SKM-1 treated with dmso at 0.1 percent for 144 hours (cell line): ENCODE data around the gene GPER1.

Experiments
- DNase-seq: peaks from one replicate; lab custom pipeline; 2025; ENCODE audit not compliant: unreplicated experiment; lab: John Stamatoyannopoulos, UW

The GPER1 gene

DNA sequence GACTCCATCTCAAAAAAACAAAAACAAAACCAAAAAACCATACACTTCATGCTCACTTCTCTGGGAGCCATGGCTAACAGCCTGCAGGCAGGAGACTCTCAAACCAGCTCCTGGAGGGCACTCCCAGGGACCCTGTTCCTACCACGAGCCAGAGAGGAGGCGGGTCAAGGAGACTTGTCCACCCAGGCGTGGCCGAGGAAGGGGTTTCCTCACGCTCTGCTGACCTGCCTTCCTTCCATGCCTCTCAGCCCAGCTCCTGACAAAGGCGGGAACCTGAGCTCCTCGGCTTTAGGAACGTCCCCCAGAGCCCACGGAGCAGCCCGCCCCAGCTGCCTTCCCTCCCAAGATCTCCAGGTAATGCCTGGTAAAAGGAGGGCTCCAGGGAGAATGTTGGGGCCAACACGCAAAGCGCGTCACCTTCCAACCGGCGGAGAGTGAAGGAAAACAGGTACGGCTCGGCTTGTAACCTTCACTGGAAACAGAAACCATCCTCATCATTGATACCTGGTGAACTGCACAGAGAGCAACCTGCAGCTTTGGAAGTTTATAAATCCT lies 34.0 kb upstream of the GPER1 start:
- DNase-seq, result no peak

DNA sequence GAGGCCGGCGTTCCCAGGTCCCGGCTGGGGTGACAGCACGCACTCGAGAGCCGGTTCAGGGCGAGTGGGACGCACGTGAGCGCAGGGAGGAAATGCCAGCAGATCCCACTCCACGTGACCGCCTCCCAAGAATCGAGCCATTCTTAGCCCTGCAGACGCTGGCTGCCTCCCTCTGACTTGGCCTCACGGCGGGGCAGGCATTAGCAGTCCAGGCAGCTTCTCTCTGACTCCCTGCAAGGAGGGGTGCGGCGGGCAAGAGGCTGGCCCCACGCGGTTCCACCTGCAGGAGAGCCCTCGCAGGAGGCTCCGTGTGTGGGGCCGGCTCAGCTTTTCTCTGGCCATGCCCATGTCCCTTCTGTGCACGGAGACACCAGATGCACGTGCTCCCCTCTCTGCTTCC lies 33.5 kb upstream of the GPER1 start:
- no peak for DNase-seq

DNA sequence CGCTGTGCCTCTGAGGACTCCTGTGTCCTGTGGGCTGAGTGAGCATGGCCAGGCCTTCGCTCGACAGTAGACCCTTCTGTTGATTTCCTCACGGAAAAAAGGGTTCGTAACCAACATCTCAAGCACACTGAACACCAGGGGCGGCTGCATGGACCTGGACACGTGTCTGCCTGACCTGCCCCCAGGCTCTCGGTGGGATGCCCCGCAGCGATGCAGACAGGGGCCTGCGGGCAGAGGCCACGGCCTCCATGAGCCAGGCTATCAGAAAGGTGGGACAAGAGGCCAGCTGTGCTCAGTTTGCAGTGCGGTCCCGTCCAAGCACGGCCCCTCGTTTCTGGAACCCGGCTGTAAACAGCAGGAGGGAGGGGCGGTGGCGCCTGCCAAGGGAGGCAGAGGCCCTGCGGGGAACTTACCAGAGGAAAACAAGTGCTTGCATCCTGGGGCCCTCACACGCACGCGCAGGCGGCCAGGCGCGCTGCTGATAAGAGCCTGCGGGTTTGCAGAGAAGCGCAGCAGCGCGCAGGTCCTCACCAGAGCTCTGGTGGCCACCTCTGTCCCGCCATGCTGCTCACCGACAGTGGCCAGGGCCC lies 33.0 kb upstream of the GPER1 start:
- DNase-seq, result no peak

DNA sequence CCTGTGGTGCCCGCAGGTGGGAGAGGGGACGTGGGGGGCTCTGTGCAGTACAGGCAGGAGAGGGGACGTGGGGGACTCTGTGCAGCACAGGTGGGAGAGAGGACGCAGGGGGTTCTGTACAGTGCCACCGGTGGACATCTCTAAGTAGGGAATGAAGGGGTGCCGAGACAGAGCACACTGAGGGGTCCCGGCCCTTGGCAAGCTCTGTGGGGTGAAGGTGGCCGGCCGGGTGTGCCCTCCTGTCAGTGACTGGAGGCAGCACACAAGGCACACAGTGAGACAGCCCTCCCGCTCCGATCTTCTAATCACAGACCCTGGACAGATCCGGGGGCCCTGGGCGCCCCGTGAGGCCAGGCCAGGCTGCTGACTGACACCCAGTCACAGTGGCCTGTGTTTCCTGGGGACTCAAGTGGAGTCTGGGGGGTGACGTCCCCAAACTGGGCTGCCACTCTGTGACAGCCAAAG lies 32.4 kb upstream of the GPER1 start:
- no peak for DNase-seq

DNA sequence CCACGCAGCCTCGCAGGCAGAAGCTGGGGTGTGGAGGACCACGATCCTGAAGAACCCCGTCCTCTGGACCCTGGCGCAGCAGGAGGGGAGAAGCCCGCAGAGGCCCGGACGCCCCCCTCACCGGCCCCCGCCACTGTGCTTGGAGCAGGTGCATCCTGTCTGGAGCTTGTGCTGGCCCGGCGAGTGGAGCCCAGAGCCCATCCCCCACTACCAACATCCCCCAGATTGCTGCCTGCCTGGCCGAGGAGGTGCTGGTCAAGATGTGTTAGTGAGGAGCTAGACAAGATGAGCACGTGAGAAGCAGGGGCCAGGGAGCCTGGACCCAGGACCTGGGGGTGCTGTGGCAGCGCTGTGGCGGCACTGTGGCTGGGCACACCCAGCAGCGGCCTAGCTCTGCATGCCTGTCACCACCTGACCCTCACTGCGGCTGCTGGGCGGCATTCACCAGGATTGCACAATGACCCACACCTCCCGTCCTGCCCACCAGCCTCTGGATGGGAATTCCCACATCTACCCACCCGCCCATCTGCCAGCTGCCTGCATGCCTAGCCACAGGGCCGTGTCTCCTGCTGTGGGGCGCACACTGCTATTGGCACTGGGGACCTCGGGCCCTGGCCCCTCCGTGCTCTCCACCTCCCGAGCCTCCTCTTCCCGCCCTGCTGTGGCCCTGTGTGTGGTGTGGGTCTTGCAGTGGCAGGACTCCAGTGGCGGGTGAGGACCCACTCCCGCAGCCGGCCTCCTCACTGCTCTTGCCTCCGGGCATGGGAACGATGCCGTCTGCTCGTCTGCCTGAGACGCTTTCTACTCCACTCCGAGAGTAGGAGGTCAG lies 31.7 kb upstream of the GPER1 start:
- no peak for DNase-seq

DNA sequence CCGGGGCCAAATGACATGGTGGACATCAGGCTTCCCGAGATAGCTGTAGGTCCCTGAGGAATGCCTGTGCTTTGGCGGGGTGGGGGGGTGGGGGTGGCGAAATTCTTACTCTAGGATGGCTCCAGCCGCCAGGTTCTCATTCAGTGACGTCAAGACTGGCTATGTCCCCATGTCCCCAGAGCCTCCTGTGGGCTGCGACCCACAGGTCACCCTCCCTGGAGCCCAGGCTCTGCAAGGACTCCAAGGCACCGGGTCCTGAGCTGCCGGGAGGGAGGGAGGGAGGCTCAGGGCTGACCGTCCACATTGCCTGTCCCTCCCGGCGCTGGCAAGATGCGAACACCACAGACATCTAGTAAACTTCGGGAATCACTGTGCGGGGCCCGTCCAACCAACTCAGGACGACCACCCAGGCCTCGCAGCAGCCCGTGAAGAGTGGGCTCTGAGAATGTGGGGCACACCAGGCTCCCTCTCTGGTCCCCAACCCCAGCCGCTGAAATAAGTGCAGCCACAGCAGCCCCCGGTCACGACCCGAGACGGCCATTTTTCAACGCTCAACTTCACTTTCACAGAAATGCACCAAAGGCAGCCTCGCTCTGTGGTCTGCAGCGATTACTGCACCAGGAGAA lies 31.0 kb upstream of the GPER1 start:
- DNase-seq, result no peak

DNA sequence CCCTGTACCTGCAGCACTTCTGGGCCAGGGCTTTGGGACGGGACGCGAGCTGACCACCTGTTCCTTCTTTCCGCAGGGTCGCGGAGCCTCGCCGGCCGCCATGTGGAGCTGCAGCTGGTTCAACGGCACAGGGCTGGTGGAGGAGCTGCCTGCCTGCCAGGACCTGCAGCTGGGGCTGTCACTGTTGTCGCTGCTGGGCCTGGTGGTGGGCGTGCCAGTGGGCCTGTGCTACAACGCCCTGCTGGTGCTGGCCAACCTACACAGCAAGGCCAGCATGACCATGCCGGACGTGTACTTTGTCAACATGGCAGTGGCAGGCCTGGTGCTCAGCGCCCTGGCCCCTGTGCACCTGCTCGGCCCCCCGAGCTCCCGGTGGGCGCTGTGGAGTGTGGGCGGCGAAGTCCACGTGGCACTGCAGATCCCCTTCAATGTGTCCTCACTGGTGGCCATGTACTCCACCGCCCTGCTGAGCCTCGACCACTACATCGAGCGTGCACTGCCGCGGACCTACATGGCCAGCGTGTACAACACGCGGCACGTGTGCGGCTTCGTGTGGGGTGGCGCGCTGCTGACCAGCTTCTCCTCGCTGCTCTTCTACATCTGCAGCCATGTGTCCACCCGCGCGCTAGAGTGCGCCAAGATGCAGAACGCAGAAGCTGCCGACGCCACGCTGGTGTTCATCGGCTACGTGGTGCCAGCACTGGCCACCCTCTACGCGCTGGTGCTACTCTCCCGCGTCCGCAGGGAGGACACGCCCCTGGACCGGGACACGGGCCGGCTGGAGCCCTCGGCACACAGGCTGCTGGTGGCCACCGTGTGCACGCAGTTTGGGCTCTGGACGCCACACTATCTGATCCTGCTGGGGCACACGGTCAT lies 30.3 kb upstream of the GPER1 start:
- DNase-seq, result no peak

DNA sequence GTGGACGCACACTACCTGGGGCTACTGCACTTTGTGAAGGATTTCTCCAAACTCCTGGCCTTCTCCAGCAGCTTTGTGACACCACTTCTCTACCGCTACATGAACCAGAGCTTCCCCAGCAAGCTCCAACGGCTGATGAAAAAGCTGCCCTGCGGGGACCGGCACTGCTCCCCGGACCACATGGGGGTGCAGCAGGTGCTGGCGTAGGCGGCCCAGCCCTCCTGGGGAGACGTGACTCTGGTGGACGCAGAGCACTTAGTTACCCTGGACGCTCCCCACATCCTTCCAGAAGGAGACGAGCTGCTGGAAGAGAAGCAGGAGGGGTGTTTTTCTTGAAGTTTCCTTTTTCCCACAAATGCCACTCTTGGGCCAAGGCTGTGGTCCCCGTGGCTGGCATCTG lies 29.6 kb upstream of the GPER1 start:
- no peak for DNase-seq

DNA sequence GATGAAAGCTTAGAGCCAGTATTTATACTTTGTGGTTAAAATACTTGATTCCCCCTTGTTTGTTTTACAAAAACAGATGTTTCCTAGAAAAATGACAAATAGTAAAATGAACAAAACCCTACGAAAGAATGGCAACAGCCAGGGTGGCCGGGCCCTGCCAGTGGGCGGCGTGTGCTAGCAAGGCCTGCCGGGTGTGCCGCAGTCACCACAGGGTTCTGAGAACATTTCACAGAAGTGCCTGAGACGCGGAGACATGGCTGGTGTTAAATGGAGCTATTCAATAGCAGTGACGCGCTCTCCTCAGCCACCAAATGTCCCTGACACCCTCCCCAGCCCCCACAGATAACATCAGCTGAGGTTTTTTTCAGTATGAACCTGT lies 29.1 kb upstream of the GPER1 start:
- no peak for DNase-seq

DNA sequence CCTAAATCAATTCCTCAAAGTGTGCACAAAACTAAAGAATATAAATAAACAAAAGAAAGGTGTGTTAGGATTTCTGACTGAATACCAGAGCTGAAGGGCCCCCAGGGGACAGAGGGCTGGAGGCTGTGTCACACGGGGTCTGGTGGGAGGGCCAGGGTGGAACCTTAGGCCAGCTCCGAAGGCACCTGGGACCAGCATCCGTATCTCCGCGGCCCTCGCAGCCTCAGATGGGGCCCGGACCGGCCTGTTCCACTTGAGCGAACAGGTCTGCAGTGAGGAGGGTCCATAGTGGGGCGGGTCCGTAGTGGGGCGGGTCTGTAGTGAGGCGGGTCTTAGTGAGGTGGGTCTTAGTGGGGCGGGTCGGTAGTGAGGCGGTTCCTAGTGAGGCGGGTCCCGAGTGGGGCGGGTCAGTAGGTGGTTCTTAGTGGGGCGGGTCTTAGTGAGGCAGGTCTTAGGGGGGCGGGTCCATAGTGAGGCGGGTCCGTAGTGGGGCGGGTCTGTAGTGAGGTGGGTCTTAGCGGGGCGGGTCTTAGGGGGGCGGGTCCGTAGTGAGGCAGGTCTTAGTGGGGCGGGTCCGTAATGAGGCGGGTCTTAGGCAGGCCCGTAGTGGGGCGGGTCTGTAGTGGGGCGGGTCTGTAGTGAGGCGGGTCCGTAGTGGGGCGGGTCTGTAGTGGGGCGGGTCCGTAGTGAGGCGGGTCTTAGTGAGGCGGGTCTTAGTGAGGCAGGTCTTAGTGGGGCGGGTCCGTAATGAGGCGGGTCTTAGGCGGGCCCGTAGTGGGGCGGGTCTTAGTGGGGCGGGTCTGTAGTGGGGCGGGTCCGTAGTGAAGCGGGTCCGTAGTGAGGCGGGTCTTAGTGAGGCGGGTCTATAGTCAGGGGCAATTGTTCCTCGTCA lies 28.5 kb upstream of the GPER1 start:
- DNase-seq, result no peak

DNA sequence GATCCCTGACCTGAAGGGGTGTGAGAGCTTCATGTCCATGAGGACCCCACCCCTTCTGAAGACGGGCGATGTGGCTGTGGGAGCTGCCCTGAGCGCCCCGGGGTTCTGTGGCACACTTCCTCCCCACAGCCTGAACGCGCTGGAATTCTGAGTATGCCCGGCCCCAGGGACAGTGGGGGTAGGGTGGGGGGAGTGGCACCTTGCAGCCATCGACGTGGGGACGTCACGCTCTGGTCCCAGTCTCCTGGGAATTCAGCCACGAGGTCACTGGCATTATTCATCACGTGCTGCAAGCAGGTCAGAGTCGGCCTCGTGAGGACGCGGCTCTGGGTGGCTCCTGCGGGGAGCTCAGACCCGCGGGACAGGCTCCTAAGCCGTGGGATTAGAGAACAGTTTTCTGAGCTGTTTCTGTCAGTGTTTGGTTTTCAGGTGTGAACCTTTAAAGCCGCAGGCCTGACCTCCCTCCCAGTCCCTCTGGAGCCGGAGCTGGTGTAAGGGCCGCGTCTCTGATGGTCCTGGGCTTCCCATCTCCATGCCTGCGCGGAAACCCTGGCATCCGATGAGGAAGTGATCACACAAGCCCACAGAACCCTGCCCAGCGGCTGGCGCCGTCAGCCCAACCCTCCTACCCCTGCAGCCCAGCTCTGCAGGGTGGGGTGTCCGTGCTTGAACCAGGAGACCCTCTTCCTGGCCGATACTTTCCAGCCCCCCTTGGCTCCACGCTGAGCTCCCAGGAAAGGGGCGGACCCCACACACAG lies 27.4 kb upstream of the GPER1 start:
- DNase-seq, result no peak

DNA sequence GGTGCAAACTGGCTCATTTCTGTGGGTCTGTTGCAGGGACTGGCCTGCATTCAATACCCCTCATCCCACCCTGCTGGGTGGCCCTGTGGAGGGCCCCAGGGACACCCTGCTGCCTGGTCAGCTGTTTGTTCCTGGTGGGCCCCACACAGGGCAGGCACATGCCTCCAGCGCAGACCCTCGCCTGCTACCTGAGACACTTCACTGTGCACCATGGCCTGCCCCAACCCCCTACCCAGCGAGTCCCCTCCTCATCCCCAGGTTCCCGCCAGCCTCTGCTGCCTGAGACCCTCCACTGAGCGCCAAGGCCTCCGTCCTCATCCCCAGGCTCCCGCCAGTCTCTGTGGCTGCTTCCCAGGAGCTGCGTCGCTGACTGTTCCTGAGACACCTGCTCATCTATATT lies 26.7 kb upstream of the GPER1 start:
- no peak for DNase-seq

DNA sequence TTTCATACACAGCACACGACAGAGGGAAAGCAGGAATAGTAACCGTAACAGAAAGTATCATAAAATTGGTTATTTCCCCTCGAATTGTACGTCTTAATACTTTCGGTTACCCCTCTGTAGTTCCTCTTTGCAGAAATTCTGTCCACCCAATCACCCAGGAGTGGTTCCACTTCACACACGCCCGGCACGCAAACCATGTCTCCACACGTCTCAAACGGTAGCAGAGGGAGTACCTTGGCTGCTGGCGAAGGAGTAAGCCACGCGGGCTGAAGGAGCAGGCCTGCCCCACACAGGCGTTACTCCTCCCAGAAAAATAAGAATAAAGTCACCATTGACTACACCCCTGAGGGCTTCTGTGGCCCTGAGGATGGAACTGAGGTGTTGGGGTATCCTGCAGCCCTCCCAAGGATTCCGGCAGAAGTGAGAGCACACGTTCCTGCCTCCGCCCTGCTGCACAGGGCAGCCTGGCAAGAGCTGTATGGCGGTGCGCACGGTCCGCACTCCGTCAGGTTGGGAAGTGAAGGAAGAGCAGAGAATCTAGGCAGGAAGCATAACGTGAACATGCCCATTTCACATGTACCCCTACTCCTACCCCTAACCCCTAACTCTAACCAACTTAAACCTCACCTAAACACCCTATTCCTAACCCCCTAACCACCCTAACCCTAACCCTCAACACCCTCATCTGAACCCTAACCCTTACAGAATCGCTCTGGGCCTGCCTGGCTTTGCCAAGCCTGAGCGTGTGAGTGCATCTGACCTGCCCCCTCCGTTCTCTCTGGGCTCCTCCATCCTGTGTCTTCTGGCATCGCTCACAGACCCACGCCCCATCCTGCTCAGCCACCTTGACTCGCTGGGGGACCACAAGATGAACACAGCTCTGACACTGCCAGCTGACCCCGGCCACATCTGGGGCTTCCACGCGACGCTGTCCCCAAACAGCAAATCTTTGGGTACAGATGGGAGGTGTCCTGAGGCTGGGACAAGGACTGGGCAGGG lies 25.3 kb upstream of the GPER1 start:
- no peak for DNase-seq

DNA sequence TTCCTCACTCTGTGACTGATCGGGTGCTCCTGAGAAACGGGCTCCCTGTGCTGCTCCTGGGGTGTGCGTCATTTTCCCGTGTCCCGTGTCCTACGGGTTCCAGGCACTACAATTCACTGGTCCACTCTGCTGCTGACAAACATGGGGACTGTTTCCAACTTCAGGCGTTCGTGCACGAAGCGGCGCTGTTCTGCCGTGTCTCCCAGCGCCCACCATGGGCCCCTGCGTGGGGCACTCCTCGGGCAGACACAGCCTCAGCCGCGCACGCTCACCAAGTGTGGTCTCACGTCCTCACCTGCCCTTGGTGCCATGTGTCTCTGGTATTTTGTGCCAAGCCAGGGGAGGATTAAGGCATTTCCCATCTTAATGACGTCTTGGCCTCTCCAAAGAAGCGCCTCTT lies 24.6 kb upstream of the GPER1 start:
- DNase-seq, result no peak

DNA sequence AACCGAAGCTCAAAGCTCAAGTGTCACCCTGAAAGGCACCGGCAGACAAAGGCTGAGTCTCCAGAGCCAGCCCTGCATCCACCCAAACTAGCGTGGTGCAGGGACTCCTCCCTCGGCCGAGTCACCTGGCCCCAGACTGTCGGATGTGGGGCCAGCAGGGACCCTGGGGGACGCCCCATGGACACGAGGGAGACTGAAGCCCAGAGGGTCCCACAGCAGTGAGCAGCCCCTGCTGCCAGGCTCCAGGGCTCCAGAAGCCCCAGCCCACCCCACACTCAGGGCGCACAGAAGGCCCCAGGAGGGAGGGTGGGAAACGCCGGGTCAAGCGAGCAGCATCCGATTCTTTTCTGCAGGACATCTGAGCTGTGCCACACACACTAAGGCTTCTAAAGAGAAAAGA lies 23.3 kb upstream of the GPER1 start:
- DNase-seq, result no peak

DNA sequence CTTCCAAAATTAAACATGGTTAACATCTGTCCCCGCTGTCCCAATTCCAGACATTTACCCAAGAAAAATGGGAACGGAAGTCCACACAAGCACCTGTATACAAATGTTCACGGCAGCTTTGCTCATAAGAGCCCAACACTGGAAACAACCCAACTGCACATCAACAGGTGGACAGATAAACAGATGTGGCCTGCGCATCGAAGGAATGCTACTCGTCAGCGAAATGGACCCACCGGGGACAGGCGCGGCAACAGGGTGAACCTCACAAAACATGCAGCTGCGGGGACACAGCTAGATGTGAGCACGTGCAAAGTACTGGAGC lies 22.7 kb upstream of the GPER1 start:
- DNase-seq, result no peak

DNA sequence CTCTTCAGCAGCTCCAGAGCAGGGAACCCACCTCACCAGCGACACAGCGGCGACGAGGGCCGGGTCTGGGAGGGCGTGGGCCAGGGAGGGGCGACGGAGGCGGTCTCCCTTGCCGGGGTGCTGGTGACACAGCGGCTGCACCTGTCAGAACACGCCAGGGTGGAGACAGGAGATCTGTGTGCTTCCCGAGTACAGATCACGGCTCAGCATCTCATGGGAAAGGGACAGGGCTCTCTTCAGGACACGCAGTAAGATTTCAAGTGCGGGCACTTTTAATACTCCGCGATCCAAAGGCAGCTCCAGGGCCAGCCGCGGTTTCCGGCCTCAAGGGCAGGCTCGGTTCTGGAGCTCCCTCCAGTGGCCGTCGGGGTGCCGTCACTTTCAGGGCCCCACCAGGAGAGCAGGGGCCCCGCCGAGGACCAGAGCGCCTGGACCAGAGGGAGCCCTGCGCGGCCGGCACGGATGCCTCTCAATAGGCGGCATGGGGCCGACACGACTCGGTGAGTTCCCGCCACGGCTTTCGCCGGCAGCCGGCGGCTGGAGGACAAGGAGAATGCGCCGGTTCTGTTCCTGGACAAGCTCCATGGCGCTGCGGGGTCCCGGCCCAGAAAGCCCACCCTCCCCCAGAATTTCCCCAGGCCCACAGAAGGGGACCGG lies 22.2 kb upstream of the GPER1 start:
- peak; percentile 62 for DNase-seq

DNA sequence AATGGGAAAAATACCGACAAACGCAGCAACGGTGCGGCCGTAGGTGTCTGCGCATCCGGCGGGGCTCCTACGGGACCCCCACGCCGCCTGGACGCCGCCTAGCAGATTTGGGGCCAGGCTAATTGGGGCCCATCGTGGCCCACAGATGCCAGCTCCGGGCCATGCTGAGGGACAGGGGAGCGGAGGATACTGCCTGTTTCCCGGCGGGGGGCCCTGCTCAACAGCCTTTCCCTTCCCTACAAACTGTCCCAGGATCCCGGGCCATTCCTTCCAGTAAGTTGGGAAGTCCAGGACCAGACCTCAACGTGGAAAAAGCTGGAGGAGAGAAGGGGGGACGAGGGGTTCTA lies 21.7 kb upstream of the GPER1 start:
- no peak for DNase-seq
